ENCODE results near the gene MOB1A.
"Not testable (repeated sequence)": the region's sequence is repeated elsewhere in the genome, so short reads cannot be mapped to it uniquely, and the experiment has no call there.

The MOB1A gene

DNA sequence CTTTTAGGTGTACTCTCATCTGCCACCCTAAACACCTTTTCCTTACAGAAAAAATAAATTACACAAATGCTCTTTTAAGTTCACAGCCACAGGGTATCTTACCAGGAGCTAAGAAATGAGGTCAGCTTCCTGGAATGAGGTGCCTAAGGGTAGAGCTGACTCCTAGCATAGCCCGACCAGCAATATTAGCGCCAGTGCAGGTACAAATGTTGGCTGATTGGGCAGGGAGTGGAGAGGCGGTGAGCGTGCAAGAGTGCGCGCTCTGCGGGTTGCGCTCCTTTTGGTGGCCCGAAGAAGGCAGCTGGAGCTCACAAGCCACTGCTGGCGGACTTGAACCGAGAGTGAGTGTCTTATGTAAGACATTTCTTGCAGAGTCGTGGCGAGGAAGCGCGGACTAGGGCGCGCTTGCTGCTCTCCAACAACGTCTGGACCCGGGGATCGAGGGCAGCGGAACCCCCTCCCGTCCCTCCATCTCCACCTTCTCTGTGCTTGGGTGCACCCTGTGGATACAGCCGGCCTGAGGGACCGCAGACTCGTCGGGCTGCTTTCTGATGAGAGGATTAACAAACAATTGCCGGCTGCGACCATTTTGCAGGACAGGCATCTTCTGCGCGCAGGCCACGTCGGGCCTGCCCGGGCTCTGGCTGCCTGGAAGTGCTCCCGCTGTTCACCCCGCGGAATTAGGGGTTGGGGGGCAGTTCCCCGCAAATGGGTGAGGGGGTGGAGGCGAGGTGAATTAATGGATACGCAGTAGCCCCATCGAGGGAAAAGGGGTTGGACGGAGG, 48.3 kb downstream of the MOB1A start:
- 93% methylated on average over 41 of the region's 41 CpGs for WGBS
- no peak overlapping the region for H4K8ac ChIP-seq (ENCODE audit: low read length)
- H3K4me2 ChIP-seq (ENCODE audit: low read length, poor library complexity, severe bottlenecking) = no peak overlapping the region
- H3K4ac ChIP-seq (ENCODE audit: low read depth in 1 of 2, low read length in 2 of 2) = no peak overlapping the region
- H3K9me3 ChIP-seq (ENCODE audit: control insufficient read depth, low read length) = no peaks in the 10 kb centered on the region
- no peak overlapping the region for H3K18ac ChIP-seq (ENCODE audit: low read depth in 1 of 2, low read length in 2 of 2)
- peaks cover 3% of the 10 kb centered on the region for H3K4me1 ChIP-seq (ENCODE audit: control insufficient read depth, insufficient read depth, low read depth, low read length)
- no peak overlapping the region for H2AK5ac ChIP-seq (ENCODE audit: low read length, severe bottlenecking)
- H2AFZ ChIP-seq (ENCODE audit: low read depth, low read length) = no peak overlapping the region
- no peak overlapping the region for H3K9ac ChIP-seq (ENCODE audit: low read length)
- peaks cover 16 to 17% of the 10 kb centered on the region in 2 experiments for H3K36me3 ChIP-seq (ENCODE audit: control insufficient read depth in 1 of 2, insufficient read depth in 2 of 2, low read depth in 1 of 2, low read length in 2 of 2)
- no peak overlapping the region for H2BK120ac ChIP-seq (ENCODE audit: low read depth, low read length)
- H2BK5ac ChIP-seq (ENCODE audit: low read depth, low read length, poor library complexity, severe bottlenecking) = no peak overlapping the region
- no peak overlapping the region for H3K23ac ChIP-seq (ENCODE audit: low read length in 2 of 2)
- H3K27me3 ChIP-seq (ENCODE audit: control insufficient read depth in 1 of 2, insufficient read depth in 1 of 2, low read length in 2 of 2) = peaks cover 0 to 17% of the 10 kb centered on the region in 2 experiments
- peak overlapping the region in 1 of 2 experiments; percentile 16 for H3K4me3 ChIP-seq (ENCODE audit: insufficient read depth in 1 of 2, low read depth in 1 of 2, low read length in 2 of 2)
- H2BK15ac ChIP-seq (ENCODE audit: low read depth, poor library complexity, severe bottlenecking) = no peak overlapping the region
- DNase-seq = no peak
- H3K27ac ChIP-seq (ENCODE audit: low read length, poor library complexity, severe bottlenecking) = no peak overlapping the region
- H2BK12ac ChIP-seq (ENCODE audit: low read length in 2 of 2) = no peak overlapping the region
- no peak overlapping the region for H4K91ac ChIP-seq (ENCODE audit: low read length)
- no peaks in the 10 kb centered on the region for H3K79me1 ChIP-seq (replicated peaks; ENCODE audit: low read length, poor library complexity, severe bottlenecking)
- no peak overlapping the region for H3K14ac ChIP-seq (ENCODE audit: low read length in 2 of 2)

DNA sequence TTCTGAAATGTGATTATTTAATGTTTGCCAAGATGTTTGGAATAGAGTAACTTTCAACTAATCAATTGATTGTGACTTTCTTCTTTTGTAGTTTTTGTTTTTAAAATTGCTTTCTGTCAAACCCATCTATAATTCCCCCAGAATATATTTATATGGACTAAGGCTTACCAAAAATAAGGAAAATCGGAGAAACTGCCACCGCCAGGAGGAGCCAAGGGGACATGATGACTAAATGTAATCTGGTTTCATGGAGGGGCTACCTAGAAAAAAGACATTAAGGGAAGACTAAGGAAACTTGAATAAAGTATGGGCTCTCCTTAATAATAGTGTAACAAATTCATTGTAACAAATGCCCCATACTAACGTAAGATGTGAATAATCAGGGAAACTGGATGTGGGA, 50.5 kb downstream of the MOB1A start:
- H2BK12ac ChIP-seq (ENCODE audit: low read length in 2 of 2) = no peak overlapping the region
- H3K27ac ChIP-seq (ENCODE audit: low read length, poor library complexity, severe bottlenecking) = no peak overlapping the region
- peak; percentile 22 for DNase-seq
- H2AK5ac ChIP-seq (ENCODE audit: low read length, severe bottlenecking) = no peak overlapping the region
- H3K4ac ChIP-seq (ENCODE audit: low read depth in 1 of 2, low read length in 2 of 2) = no peak overlapping the region
- no peak overlapping the region for H3K18ac ChIP-seq (ENCODE audit: low read depth in 1 of 2, low read length in 2 of 2)
- no peak overlapping the region for H3K14ac ChIP-seq (ENCODE audit: low read length in 2 of 2)
- no peak overlapping the region for H2BK15ac ChIP-seq (ENCODE audit: low read depth, poor library complexity, severe bottlenecking)
- no peak overlapping the region for H2AFZ ChIP-seq (ENCODE audit: low read depth, low read length)
- peaks cover 3% of the 10 kb centered on the region for H3K4me1 ChIP-seq (ENCODE audit: control insufficient read depth, insufficient read depth, low read depth, low read length)
- H3K79me1 ChIP-seq (replicated peaks; ENCODE audit: low read length, poor library complexity, severe bottlenecking) = no peaks in the 10 kb centered on the region
- no peak overlapping the region for H2BK5ac ChIP-seq (ENCODE audit: low read depth, low read length, poor library complexity, severe bottlenecking)
- H3K4me3 ChIP-seq (ENCODE audit: insufficient read depth in 1 of 2, low read depth in 1 of 2, low read length in 2 of 2) = no peak overlapping the region
- no peak overlapping the region for H4K8ac ChIP-seq (ENCODE audit: low read length)
- peaks cover 0 to 5% of the 10 kb centered on the region in 2 experiments for H3K36me3 ChIP-seq (ENCODE audit: control insufficient read depth in 1 of 2, insufficient read depth in 2 of 2, low read depth in 1 of 2, low read length in 2 of 2)
- H3K9me3 ChIP-seq (ENCODE audit: control insufficient read depth, low read length) = no peaks in the 10 kb centered on the region
- H2BK120ac ChIP-seq (ENCODE audit: low read depth, low read length) = no peak overlapping the region
- H4K91ac ChIP-seq (ENCODE audit: low read length) = no peak overlapping the region
- no peak overlapping the region for H3K9ac ChIP-seq (ENCODE audit: low read length)
- no peak overlapping the region for H3K23ac ChIP-seq (ENCODE audit: low read length in 2 of 2)
- H3K27me3 ChIP-seq (ENCODE audit: control insufficient read depth in 1 of 2, insufficient read depth in 1 of 2, low read length in 2 of 2) = peaks cover 0 to 17% of the 10 kb centered on the region in 2 experiments
- no peak overlapping the region for H3K4me2 ChIP-seq (ENCODE audit: low read length, poor library complexity, severe bottlenecking)
- WGBS = no CpG with 5 or more reads among the region's 3 CpGs

DNA sequence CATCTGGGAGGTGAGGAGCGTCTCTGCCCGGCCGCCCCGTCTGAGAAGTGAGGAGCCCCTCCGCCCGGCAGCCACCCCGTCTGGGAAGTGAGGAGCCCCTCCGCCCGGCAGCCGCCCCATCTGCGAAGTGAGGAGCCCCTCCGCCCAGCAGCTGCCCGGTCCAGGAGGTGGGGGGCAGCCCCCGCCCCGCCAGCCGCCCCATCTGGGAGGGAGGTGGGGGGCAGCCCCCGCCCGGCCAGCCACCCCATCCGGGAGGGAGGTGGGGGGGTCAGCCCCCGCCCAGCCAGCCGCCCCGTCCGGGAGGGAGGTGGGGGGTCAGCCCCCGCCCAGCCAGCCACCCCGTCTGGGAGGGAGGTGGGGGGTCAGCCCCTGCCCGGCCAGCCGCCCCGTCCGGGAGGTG, 54.7 kb downstream of the MOB1A start:
- not testable (repeated sequence) for H3K36me3 ChIP-seq (ENCODE audit: control insufficient read depth in 1 of 2, insufficient read depth in 2 of 2, low read depth in 1 of 2, low read length in 2 of 2); H2AFZ ChIP-seq (ENCODE audit: low read depth, low read length); H3K79me1 ChIP-seq (replicated peaks; ENCODE audit: low read length, poor library complexity, severe bottlenecking); H3K18ac ChIP-seq (ENCODE audit: low read depth in 1 of 2, low read length in 2 of 2); H2BK5ac ChIP-seq (ENCODE audit: low read depth, low read length, poor library complexity, severe bottlenecking); H3K9ac ChIP-seq (ENCODE audit: low read length); H3K9me3 ChIP-seq (ENCODE audit: control insufficient read depth, low read length); DNase-seq; H3K4me2 ChIP-seq (ENCODE audit: low read length, poor library complexity, severe bottlenecking); H3K27ac ChIP-seq (ENCODE audit: low read length, poor library complexity, severe bottlenecking); H2BK12ac ChIP-seq (ENCODE audit: low read length in 2 of 2); H3K4ac ChIP-seq (ENCODE audit: low read depth in 1 of 2, low read length in 2 of 2); H3K14ac ChIP-seq (ENCODE audit: low read length in 2 of 2); H2BK120ac ChIP-seq (ENCODE audit: low read depth, low read length); H2AK5ac ChIP-seq (ENCODE audit: low read length, severe bottlenecking); H2BK15ac ChIP-seq (ENCODE audit: low read depth, poor library complexity, severe bottlenecking); H4K91ac ChIP-seq (ENCODE audit: low read length); H3K23ac ChIP-seq (ENCODE audit: low read length in 2 of 2); H4K8ac ChIP-seq (ENCODE audit: low read length); H3K4me3 ChIP-seq (ENCODE audit: insufficient read depth in 1 of 2, low read depth in 1 of 2, low read length in 2 of 2); H3K4me1 ChIP-seq (ENCODE audit: control insufficient read depth, insufficient read depth, low read depth, low read length); H3K27me3 ChIP-seq (ENCODE audit: control insufficient read depth in 1 of 2, insufficient read depth in 1 of 2, low read length in 2 of 2)
- 91% methylated on average over 24 of the region's 29 CpGs for WGBS

DNA sequence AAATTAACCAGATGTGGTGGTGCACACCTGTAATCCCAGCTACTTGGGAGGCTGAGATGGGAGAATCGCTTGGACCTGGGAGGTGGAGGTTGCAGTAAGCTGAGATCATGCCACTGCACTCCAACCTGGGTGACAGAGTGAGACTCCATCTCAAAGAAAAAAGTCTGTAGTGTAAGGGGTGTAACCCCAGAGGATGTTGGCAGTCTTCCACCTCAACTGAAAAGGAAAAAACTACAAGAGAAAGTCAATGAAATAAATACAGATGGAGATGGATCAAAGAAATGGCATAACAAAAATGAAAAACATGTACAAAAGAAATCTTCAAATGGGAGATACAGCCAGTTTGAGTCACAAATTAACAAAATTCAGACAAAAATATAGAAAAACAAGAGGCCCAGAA, 56.8 kb downstream of the MOB1A start:
- WGBS = 93% methylated on average over 1 of the region's 1 CpG
- not testable (repeated sequence) for H3K9ac ChIP-seq (ENCODE audit: low read length); H2AFZ ChIP-seq (ENCODE audit: low read depth, low read length)

More for the DNA sequence above, 56.8 kb downstream of the MOB1A start:
- not testable (repeated sequence) for H2BK12ac ChIP-seq (ENCODE audit: low read length in 2 of 2); H3K4me1 ChIP-seq (ENCODE audit: control insufficient read depth, insufficient read depth, low read depth, low read length); H2BK120ac ChIP-seq (ENCODE audit: low read depth, low read length); H3K27ac ChIP-seq (ENCODE audit: low read length, poor library complexity, severe bottlenecking); H4K91ac ChIP-seq (ENCODE audit: low read length); DNase-seq; H2BK15ac ChIP-seq (ENCODE audit: low read depth, poor library complexity, severe bottlenecking); H4K8ac ChIP-seq (ENCODE audit: low read length); H3K9me3 ChIP-seq (ENCODE audit: control insufficient read depth, low read length); H3K4me3 ChIP-seq (ENCODE audit: insufficient read depth in 1 of 2, low read depth in 1 of 2, low read length in 2 of 2); H2BK5ac ChIP-seq (ENCODE audit: low read depth, low read length, poor library complexity, severe bottlenecking); H3K79me1 ChIP-seq (replicated peaks; ENCODE audit: low read length, poor library complexity, severe bottlenecking); H3K27me3 ChIP-seq (ENCODE audit: control insufficient read depth in 1 of 2, insufficient read depth in 1 of 2, low read length in 2 of 2); H3K18ac ChIP-seq (ENCODE audit: low read depth in 1 of 2, low read length in 2 of 2); H3K4me2 ChIP-seq (ENCODE audit: low read length, poor library complexity, severe bottlenecking); H2AK5ac ChIP-seq (ENCODE audit: low read length, severe bottlenecking); H3K36me3 ChIP-seq (ENCODE audit: control insufficient read depth in 1 of 2, insufficient read depth in 2 of 2, low read depth in 1 of 2, low read length in 2 of 2); H3K14ac ChIP-seq (ENCODE audit: low read length in 2 of 2); H3K4ac ChIP-seq (ENCODE audit: low read depth in 1 of 2, low read length in 2 of 2); H3K23ac ChIP-seq (ENCODE audit: low read length in 2 of 2)

Measured in mesenchymal stem cell (in vitro differentiated cells and primary cell).